Stomach (tissue), 9 donors: ENCODE data around the gene RHOJ. TPM values are rescaled to one million over a fixed set of nuclear protein-coding genes. Genes with fewer than 3 reads are reported as not detected.

Experiments
- DNase-seq, 2 donors: peaks; one replicate each; pipeline versions ENCODE4 v3.0.0 to v3.0.0-alpha.2; 2013 to 2019
- H3K27ac ChIP-seq, 5 donors: fragments of 200-600 bp in 4 of 5; sonication (generic) in 4 of 5; one replicate each; pipeline ENCODE4 v1.5.1; 2013 to 2019; ENCODE audit warnings: mild to moderate bottlenecking in 1 of 5, moderate library complexity in 1 of 5
- H3K27me3 ChIP-seq, 3 donors: fragments of 200-600 bp; sonication (generic); one replicate each; pipeline ENCODE4 v1.5.1; 2017 to 2019; ENCODE audit warnings: mixed run types in 1 of 3
- H3K36me3 ChIP-seq, 4 donors: fragments of 200-600 bp; sonication (generic); 1 replicate in 3 of 4; 2 replicates in 1 of 4; pipeline ENCODE4 v1.5.1; 2016 to 2019
- H3K4me1 ChIP-seq, 4 donors: fragments of 200-600 bp; sonication (generic); one replicate each; pipeline ENCODE4 v1.5.1; 2016 to 2019
- H3K4me3 ChIP-seq, 4 donors: fragments of 200-600 bp; sonication (generic) in 3 of 4; one replicate each; pipeline ENCODE4 v1.5.1; 2016 to 2019; ENCODE audit warnings: mild to moderate bottlenecking in 1 of 4
- H3K9me3 ChIP-seq, 4 donors: fragments of 200-600 bp; sonication (generic); one replicate each; pipeline ENCODE4 v1.5.1; 2016 to 2019
- EP300 ChIP-seq: sonication (generic); formaldehyde crosslinking; IDR thresholded peaks from one replicate; pipeline ENCODE4 v1.6.1; 2017; ENCODE audit warnings: antibody characterized with exemption
- POLR2A ChIP-seq, 4 donors: fragments of 450-650 bp; IDR thresholded peaks; one replicate each; pipeline ENCODE4 v1.6.1; 2016; ENCODE audit warnings: antibody characterized with exemption in 4 of 4, control low read depth in 2 of 4, mild to moderate bottlenecking in 1 of 4, moderate library complexity in 1 of 4
- POLR2AphosphoS5 ChIP-seq, 3 donors: sonication (generic); formaldehyde crosslinking; IDR thresholded peaks; one replicate each; pipeline ENCODE4 v1.6.1; 2016; ENCODE audit warnings: antibody characterized with exemption in 3 of 3
- WGBS, 5 donors: extraction: QIAGEN DNeasy Blood & Tissue Kit in 3 of 5; methylation state at CpG; one replicate each; pipeline versions ENCODE4 v1.1.5 to v1.1.7; 2013 to 2018; 5-methylcytosine and 5-hydroxymethylcytosine counted together
- intact Hi-C: fragments of 100-400 bp; cut with DNase I; formaldehyde crosslinking; loops from one replicate; pipeline ENCODE4 v1.15.1; 2023; ENCODE audit warnings: low total_unique reads
- polyA plus RNA-seq, 3 donors: library from polyadenylated mRNA; stranded (reverse); fragments of 200-250 nt; gene quantifications; one replicate each; pipeline ENCODE4 v1.2.3, GENCODE V29; 2013
- total RNA-seq, 5 donors: library from RNA; depleted of rRNA; stranded (reverse); fragments of >200 nt; gene quantifications; one replicate each; pipeline versions ENCODE4 v1.1.0 to v1.2.3, GENCODE V29; 2014 to 2016
- TF ChIP-seq, protein P1 (sequence below), 7 experiments: fragments of 450-650 bp in 4 of 7; fragments of 200-600 bp in 3 of 7; sonication (generic) in 3 of 7; IDR thresholded peaks; one replicate each; pipeline ENCODE4 v1.5.1; 2016 to 2019; ENCODE audit warnings: antibody characterized with exemption in 7 of 7, control low read depth in 2 of 7, mild to moderate bottlenecking in 1 of 7
- donor health status: healthy with polysubstance abuse.
- donor health status: Bipolar disorder and iron deficiency.
- donor health status: healthy.

Gene RHOJ
- total and polyA plus RNA-seq, 8 donors = 2.2 to 18.5 (median 6.5) TPM

- Histone ChIP-seq H3K4me3 (no peak overlapping the region), H3K36me3 (peaks cover 0 to 15% (median 11%) of the 10 kb centered on the region in 4 donors), H3K27me3 (no peaks in the 10 kb centered on the region), H3K27ac (peak overlapping the region in 3 of 5 donors; percentile 27 to 63 (median 58)), H3K4me1 (no peaks in the 10 kb centered on the region), H3K9me3 (no peaks in the 10 kb centered on the region)
- no peak for TF ChIP-seq POLR2A (IDR thresholded peaks at IDR 0.05)
- no peak for TF ChIP-seq POLR2AphosphoS5 (IDR thresholded peaks at IDR 0.05)
- TF ChIP-seq, protein P1, sequence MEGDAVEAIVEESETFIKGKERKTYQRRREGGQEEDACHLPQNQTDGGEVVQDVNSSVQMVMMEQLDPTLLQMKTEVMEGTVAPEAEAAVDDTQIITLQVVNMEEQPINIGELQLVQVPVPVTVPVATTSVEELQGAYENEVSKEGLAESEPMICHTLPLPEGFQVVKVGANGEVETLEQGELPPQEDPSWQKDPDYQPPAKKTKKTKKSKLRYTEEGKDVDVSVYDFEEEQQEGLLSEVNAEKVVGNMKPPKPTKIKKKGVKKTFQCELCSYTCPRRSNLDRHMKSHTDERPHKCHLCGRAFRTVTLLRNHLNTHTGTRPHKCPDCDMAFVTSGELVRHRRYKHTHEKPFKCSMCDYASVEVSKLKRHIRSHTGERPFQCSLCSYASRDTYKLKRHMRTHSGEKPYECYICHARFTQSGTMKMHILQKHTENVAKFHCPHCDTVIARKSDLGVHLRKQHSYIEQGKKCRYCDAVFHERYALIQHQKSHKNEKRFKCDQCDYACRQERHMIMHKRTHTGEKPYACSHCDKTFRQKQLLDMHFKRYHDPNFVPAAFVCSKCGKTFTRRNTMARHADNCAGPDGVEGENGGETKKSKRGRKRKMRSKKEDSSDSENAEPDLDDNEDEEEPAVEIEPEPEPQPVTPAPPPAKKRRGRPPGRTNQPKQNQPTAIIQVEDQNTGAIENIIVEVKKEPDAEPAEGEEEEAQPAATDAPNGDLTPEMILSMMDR (IDR thresholded peaks at IDR 0.05) = no peak
- no peak for TF ChIP-seq EP300
- WGBS, 5 donors = 69 to 89% (median 76%) methylated on average over 6 of the region's 6 CpGs
- intact Hi-C loops = no loop called here
- DNase-seq = no peak
Measured at GRCh38 chr14:63296060-63296563, 91.9 kb downstream of the RHOJ start.

- 72 to 83% (median 74%) methylated on average over 4 of the region's 4 CpGs for WGBS, 5 donors
- TF ChIP-seq, protein P1 (IDR thresholded peaks at IDR 0.05) = no peak
- TF ChIP-seq POLR2A (IDR thresholded peaks at IDR 0.05) (no peak), POLR2AphosphoS5 (IDR thresholded peaks at IDR 0.05) (no peak), EP300 (no peak)
- intact Hi-C loops = no loop called here
- Histone ChIP-seq H3K4me1 (no peaks in the 10 kb centered on the region), H3K36me3 (peaks cover 0 to 4% (median 0%) of the 10 kb centered on the region in 4 donors), H3K27ac (no peak overlapping the region), H3K4me3 (no peak overlapping the region), H3K9me3 (no peaks in the 10 kb centered on the region), H3K27me3 (peaks cover 0 to 10% (median 0%) of the 10 kb centered on the region in 3 donors)
- DNase-seq = no peak
Measured at GRCh38 chr14:63297372-63298063, 93.3 kb downstream of the RHOJ start.

- peaks cover 0 to 12% (median 0%) of the 10 kb centered on the region in 3 donors for H3K27me3 ChIP-seq
- no peak overlapping the region for H3K4me3 ChIP-seq
- no peaks in the 10 kb centered on the region for H3K9me3 ChIP-seq
- intact Hi-C loops = no loop called here
- no peak overlapping the region for H3K27ac ChIP-seq
- no peaks in the 10 kb centered on the region for H3K36me3 ChIP-seq
- no peaks in the 10 kb centered on the region for H3K4me1 ChIP-seq
- 65 to 71% (median 69%) methylated on average over 6 of the region's 6 CpGs for WGBS, 5 donors
- no peak for DNase-seq
- TF ChIP-seq POLR2AphosphoS5 (IDR thresholded peaks at IDR 0.05) (no peak), POLR2A (IDR thresholded peaks at IDR 0.05) (no peak), EP300 (no peak)
- TF ChIP-seq, protein P1 (IDR thresholded peaks at IDR 0.05) = no peak
Measured at GRCh38 chr14:63299351-63300110, 95.3 kb downstream of the RHOJ start.

- Histone ChIP-seq H3K4me1 (no peaks in the 10 kb centered on the region), H3K36me3 (no peaks in the 10 kb centered on the region), H3K27ac (no peak overlapping the region), H3K4me3 (no peak overlapping the region), H3K9me3 (no peaks in the 10 kb centered on the region), H3K27me3 (peaks cover 0 to 12% (median 0%) of the 10 kb centered on the region in 3 donors)
- WGBS, 5 donors = 73 to 82% (median 79%) methylated on average over 2 of the region's 2 CpGs
- DNase-seq = no peak
- intact Hi-C loops = no loop called here
- TF ChIP-seq, protein P1 (IDR thresholded peaks at IDR 0.05) = no peak
- TF ChIP-seq POLR2AphosphoS5 (IDR thresholded peaks at IDR 0.05) = no peak
- TF ChIP-seq EP300 = no peak
- TF ChIP-seq POLR2A (IDR thresholded peaks at IDR 0.05) = no peak
Measured at GRCh38 chr14:63300854-63301253, 96.6 kb downstream of the RHOJ start.
